Body of pancreas (tissue), 4 donors: Measurements from ENCODE around the gene NRXN2.

Experiments
- CTCF ChIP-seq, 7 experiments: fragments of 450-650 bp in 4 of 7; fragments of 200-600 bp in 3 of 7; sonication (generic) in 3 of 7; IDR thresholded peaks; one replicate each; pipeline ENCODE4 v1.5.1; 2016 to 2019; ENCODE audit warnings: antibody characterized with exemption in 7 of 7
- POLR2A ChIP-seq, 3 donors: fragments of 450-650 bp; IDR thresholded peaks; one replicate each; pipeline ENCODE4 v1.6.1; 2016; ENCODE audit warnings: antibody characterized with exemption in 3 of 3, mild to moderate bottlenecking in 2 of 3

DNA sequence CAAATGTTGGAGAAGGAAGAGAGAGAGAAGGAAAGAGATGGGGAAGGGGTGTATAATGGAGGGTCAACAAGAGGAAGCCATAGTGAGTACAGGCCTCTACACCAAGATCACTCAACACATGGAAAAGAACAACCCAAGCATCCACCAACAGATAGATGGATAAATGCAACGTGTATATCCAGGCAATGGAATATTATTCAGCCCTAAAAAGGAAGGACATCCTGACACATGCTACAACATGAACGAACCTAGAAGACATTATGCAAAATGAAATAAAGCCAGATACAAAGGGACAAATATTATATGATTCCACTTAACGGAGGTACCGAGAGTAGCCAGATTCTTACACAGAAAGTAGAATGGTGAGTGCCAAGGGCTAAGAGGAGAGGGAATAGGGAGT is 59.3 kb downstream of the NRXN2 start:
- TF ChIP-seq POLR2A (IDR thresholded peaks at IDR 0.05) (no peak), CTCF (IDR thresholded peaks at IDR 0.05) (no peak)
